HepG2 (cell line): ENCODE data around the gene PHF14. TPM values are rescaled to one million over a fixed set of nuclear protein-coding genes. Genes with fewer than 3 reads are reported as not detected.
"Not testable (repeated sequence)": the region's sequence is repeated elsewhere in the genome, so short reads cannot be mapped to it uniquely, and the experiment has no call there.

Experiments used
- ATAC-seq: fragments of 200-7000 bp; cut with Tn5 transposase; 3 replicates; pipeline ENCODE4 v1.9.1; 2020; ENCODE audit warnings: mild to moderate bottlenecking, moderate library complexity
- BruUV-seq: library from RNA; stranded (reverse); fragments of 400-500 nt; replicated peaks from 2 replicates; lab custom pipeline; 2021; lab: Mats Ljungman, UMichigan
- CTCF ChIA-PET: fragments of 300-600 bp; formaldehyde crosslinking; extraction: SDS; loops from one replicate; lab custom pipeline; 2021; ENCODE audit warnings: low total read pairs, inconsistent platforms, low intra/inter-chr PET ratio; lab: Yijun Ruan, JAX
- POLR2A ChIA-PET: fragments of 350-600 bp; sonication (Branson Sonifier 250); formaldehyde crosslinking; loops from one replicate; lab custom pipeline; 2020; ENCODE audit warnings: antibody characterized with exemption, inconsistent platforms; lab: Yijun Ruan, JAX
- DNase-seq: peaks from one replicate; pipeline ENCODE4 v3.0.0-alpha.2; 2015; ENCODE audit warnings: low spot score
- FAIRE-seq: peaks from 3 replicates; lab custom pipeline; 2011; peaks lifted over from hg19 to GRCh38; lab: Jason Lieb, UNC
- H2AFZ ChIP-seq: one replicate; pipeline ENCODE4 v1.6.1; 2011; ENCODE audit warnings: low read length, inconsistent platforms
- H3K27ac ChIP-seq: fragments of 300-600 bp; 3 replicates; pipeline ENCODE4 v1.8.0; 2011; ENCODE audit warnings: mixed run types, mild to moderate bottlenecking, mixed read lengths, low read length, inconsistent platforms; ENCODE audit not compliant: insufficient read depth; ENCODE audit errors: extremely low read length
- H3K27me3 ChIP-seq, 2 experiments: fragments of 200-600 bp in 1 of 2; 2 replicates in 1 of 2; 3 replicates in 1 of 2; pipeline versions ENCODE4 v1.6.0 to v1.8.0; 2011; ENCODE audit warnings: low read length in 2 of 2, mild to moderate bottlenecking in 2 of 2, moderate library complexity in 2 of 2, inconsistent platforms in 1 of 2; ENCODE audit not compliant: insufficient read depth in 2 of 2, control insufficient read depth in 1 of 2
- H3K36me3 ChIP-seq, 2 experiments: fragments of 200-600 bp in 1 of 2; replicated peaks in 1 of 2; 2 replicates in 1 of 2; 3 replicates in 1 of 2; pipeline versions ENCODE4 v1.5.1 to v1.8.0; 2011; ENCODE audit warnings: low read length in 2 of 2, inconsistent platforms in 1 of 2; ENCODE audit not compliant: insufficient read depth in 2 of 2, control insufficient read depth in 1 of 2
- H3K4me1 ChIP-seq: 2 replicates; pipeline ENCODE4 v1.5.1; 2012; ENCODE audit warnings: low read length, inconsistent platforms; ENCODE audit not compliant: insufficient read depth
- H3K4me2 ChIP-seq: 2 replicates; pipeline ENCODE4 v1.6.0; 2011; ENCODE audit warnings: low read depth, low read length, inconsistent platforms
- H3K4me3 ChIP-seq, 3 experiments: fragments of 200-600 bp in 1 of 3; sonication (generic), shearing (Covaris generic) in 1 of 3; replicated peaks in 1 of 3; 2 replicates each; pipeline ENCODE4 v1.5.1; 2011 to 2016; ENCODE audit warnings: low read length in 3 of 3, inconsistent platforms in 2 of 3, low read depth in 2 of 3, mild to moderate bottlenecking in 2 of 3, control low read depth in 1 of 3, mixed read lengths in 1 of 3; ENCODE audit not compliant: insufficient read depth in 1 of 3
- H3K79me2 ChIP-seq: one replicate; pipeline ENCODE4 v1.6.1; 2011; ENCODE audit warnings: low read length, inconsistent platforms; ENCODE audit not compliant: insufficient read depth
- H3K9ac ChIP-seq: 2 replicates; pipeline ENCODE4 v1.6.0; 2011; ENCODE audit warnings: mild to moderate bottlenecking, low read depth, low read length, inconsistent platforms; ENCODE audit not compliant: insufficient read depth
- H3K9me3 ChIP-seq: 2 replicates; pipeline ENCODE4 v1.5.1; 2012; ENCODE audit warnings: mild to moderate bottlenecking, low read length
- H4K20me1 ChIP-seq: 2 replicates; pipeline ENCODE4 v1.6.0; 2011; ENCODE audit warnings: inconsistent platforms, mild to moderate bottlenecking, low read length, moderate library complexity; ENCODE audit not compliant: insufficient read depth
- RNF219 ChIP-seq: sonication (generic); formaldehyde crosslinking; IDR thresholded peaks from 2 replicates; pipeline ENCODE4 v1.5.0; 2020; ENCODE audit warnings: mild to moderate bottlenecking, missing genetic modification reagents
- ZNF180 ChIP-seq: sonication (generic); formaldehyde crosslinking; IDR thresholded peaks from 2 replicates; pipeline ENCODE4 v1.4.0; 2020; ENCODE audit warnings: low read depth, missing genetic modification reagents, borderline replicate concordance
- ZNF512 ChIP-seq: sonication (generic); formaldehyde crosslinking; IDR thresholded peaks from 2 replicates; pipeline ENCODE4 v1.4.0; 2020; ENCODE audit warnings: mild to moderate bottlenecking, missing genetic modification reagents
- ZNF7 ChIP-seq: IDR thresholded peaks from 2 replicates; pipeline ENCODE4 v1.6.1; 2016; ENCODE audit warnings: missing biosample characterization, missing genetic modification reagents
- ZNF737 ChIP-seq: sonication (generic); formaldehyde crosslinking; IDR thresholded peaks from 2 replicates; pipeline ENCODE4 v1.5.0; 2020; ENCODE audit warnings: missing genetic modification reagents, mild to moderate bottlenecking, borderline replicate concordance
- ZNF781 ChIP-seq: sonication (generic); formaldehyde crosslinking; IDR thresholded peaks from 2 replicates; pipeline ENCODE4 v1.5.1; 2020; ENCODE audit warnings: borderline replicate concordance, mild to moderate bottlenecking, missing genetic modification reagents; ENCODE audit errors: not compliant biosample characterization
- ZNF816 ChIP-seq: sonication (generic); formaldehyde crosslinking; IDR thresholded peaks from 2 replicates; pipeline ENCODE4 v1.8.0; 2022; ENCODE audit warnings: missing genetic modification reagents, mild to moderate bottlenecking, borderline replicate concordance
- WGBS: methylation state at CpG from one replicate; pipeline ENCODE4 v1.1.6; 2017; ENCODE audit warnings: low lambda C conversion rate; 5-methylcytosine and 5-hydroxymethylcytosine counted together
- in situ Hi-C: cut with HindIII; loops from 2 replicates; pipeline ENCODE4 v1.10.0; 2017; ENCODE audit warnings: low pct_unique_long_range_greater_than_20kb; ENCODE audit not compliant: extremely low pct_ligation_motif_present
- intact Hi-C: fragments of 100-400 bp; cut with micrococcal nuclease; formaldehyde crosslinking; loops from one replicate; pipeline ENCODE4 v1.10.0; 2022; ENCODE audit not compliant: unreplicated experiment
- polyA plus RNA-seq, 8 experiments: library from polyadenylated mRNA; depleted of rRNA in 3 of 8; stranded (reverse) in 7 of 8; unstranded in 1 of 8; fragments of >200 nt; fragmentation: Illumina TruSeq in 4 of 8; extraction: Trizol in 4 of 8; gene quantifications; 2 replicates each; pipeline versions ENCODE4 v1.2.1 to v1.2.3, GENCODE V29; 2011 to 2016; ENCODE audit warnings: low read depth in 4 of 8, missing spikeins in 1 of 8, mixed read lengths in 1 of 8; ENCODE audit not compliant: insufficient read depth in 1 of 8
- total RNA-seq, 5 experiments: library from RNA; depleted of rRNA; stranded (reverse); fragments of >200 nt; fragmentation: Illumina TruSeq; extraction: Trizol; gene quantifications; 2 replicates each; pipeline ENCODE4 v1.2.3, GENCODE V29; 2016; ENCODE audit warnings: low read depth in 1 of 5
- TF ChIP-seq, protein P1 (sequence below): sonication (generic); formaldehyde crosslinking; IDR thresholded peaks from 2 replicates; pipeline ENCODE4 v1.8.0; 2022; ENCODE audit warnings: mild to moderate bottlenecking, missing genetic modification reagents; ENCODE audit not compliant: insufficient replicate concordance

The PHF14 gene
- total and polyA plus RNA-seq, 2 of the 13 experiments (the other 11 are each of a cell fraction or from before 2014, with no cell fraction given), result 18.9 to 68.7 TPM

- TF ChIP-seq ZNF180, result no peak
Measured at GRCh38 chr7:10952588-10952987, 21.1 kb upstream of the PHF14 start (continued).

- CTCF ChIA-PET, H3K4me3 ChIP-seq, H3K4me2 ChIP-seq, in situ Hi-C loops, FAIRE-seq, DNase-seq, BruUV-seq, H3K9me3 ChIP-seq, H3K27me3 ChIP-seq, intact Hi-C loops, H3K27ac ChIP-seq, ATAC-seq, H3K9ac ChIP-seq, H3K79me2 ChIP-seq, H3K36me3 ChIP-seq, H4K20me1 ChIP-seq, H2AFZ ChIP-seq: not testable (repeated sequence)
- peaks cover 49% of the 10 kb centered on the region for H3K4me1 ChIP-seq
- WGBS, result 19% methylated on average over 4 of the region's 4 CpGs
- POLR2A ChIA-PET, result interaction anchor here (1.4 to 2.3 kb wide), 2 partner anchors 13 to 21 kb away, joined by 5 to 8 read pairs; partner anchors contain the start of gene PHF14
Measured at GRCh38 chr7:10953078-10953750, 20.5 kb upstream of the PHF14 start.

GRCh38 chr7:10956528-10956927 lies 17.1 kb upstream of the PHF14 start:
- POLR2A ChIA-PET, result no interaction called here
- Histone ChIP-seq H3K4me3 (peak overlapping the region in 2 of 3 experiments; percentile 33 to 40; a peak in 2 of 6 replicates), H3K9ac (peak overlapping the region; percentile 34; the same call in 1 of the 2 replicates), H3K79me2 (no peaks in the 10 kb centered on the region), H3K27me3 (no peaks in the 10 kb centered on the region), H4K20me1 (no peaks in the 10 kb centered on the region), H3K4me1 (peaks cover 26% of the 10 kb centered on the region), H3K36me3 (no peaks in the 10 kb centered on the region), H3K4me2 (peak overlapping the region; percentile 57), H3K27ac (no peak overlapping the region), H3K9me3 (no peaks in the 10 kb centered on the region), H2AFZ (no peak overlapping the region)
- in situ Hi-C loops, result no loop called here
- FAIRE-seq (no peak), DNase-seq (no peak), ATAC-seq (peak; percentile 78)
- 45% methylated on average over 4 of the region's 4 CpGs for WGBS
- CTCF ChIA-PET, result no interaction called here
- intact Hi-C loops, result no loop called here
- BruUV-seq, result no TSS peak
- TF ChIP-seq ZNF737 (CRISPR knock-in tag) (no peak), RNF219 (CRISPR knock-in tag) (no peak), ZNF512 (CRISPR knock-in tag) (no peak), ZNF816 (CRISPR knock-in tag) (no peak), ZNF7 (peak; percentile 40; the same call in 1 of the 2 replicates), ZNF781 (CRISPR knock-in tag) (no peak)
- TF ChIP-seq, protein P1, sequence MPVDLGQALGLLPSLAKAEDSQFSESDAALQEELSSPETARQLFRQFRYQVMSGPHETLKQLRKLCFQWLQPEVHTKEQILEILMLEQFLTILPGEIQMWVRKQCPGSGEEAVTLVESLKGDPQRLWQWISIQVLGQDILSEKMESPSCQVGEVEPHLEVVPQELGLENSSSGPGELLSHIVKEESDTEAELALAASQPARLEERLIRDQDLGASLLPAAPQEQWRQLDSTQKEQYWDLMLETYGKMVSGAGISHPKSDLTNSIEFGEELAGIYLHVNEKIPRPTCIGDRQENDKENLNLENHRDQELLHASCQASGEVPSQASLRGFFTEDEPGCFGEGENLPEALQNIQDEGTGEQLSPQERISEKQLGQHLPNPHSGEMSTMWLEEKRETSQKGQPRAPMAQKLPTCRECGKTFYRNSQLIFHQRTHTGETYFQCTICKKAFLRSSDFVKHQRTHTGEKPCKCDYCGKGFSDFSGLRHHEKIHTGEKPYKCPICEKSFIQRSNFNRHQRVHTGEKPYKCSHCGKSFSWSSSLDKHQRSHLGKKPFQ (CRISPR knock-in tag), result no peak
